GM12872 (cell line): Measurements from ENCODE around the gene SLC12A3.
A peak's percentile ranks its signal among the peaks of the same experiment; 100 is the strongest.

Experiments
- TF ChIP-seq, protein P1 (sequence below): IDR thresholded peaks from 3 replicates; pipeline ENCODE4 v1.5.1; 2011; ENCODE audit warnings: low read depth, mild to moderate bottlenecking, low read length, moderate library complexity; ENCODE audit not compliant: insufficient read depth

Gene SLC12A3

GRCh38 chr16:56930486-56931270 lies 65.7 kb downstream of the SLC12A3 start:
- TF ChIP-seq, protein P1, sequence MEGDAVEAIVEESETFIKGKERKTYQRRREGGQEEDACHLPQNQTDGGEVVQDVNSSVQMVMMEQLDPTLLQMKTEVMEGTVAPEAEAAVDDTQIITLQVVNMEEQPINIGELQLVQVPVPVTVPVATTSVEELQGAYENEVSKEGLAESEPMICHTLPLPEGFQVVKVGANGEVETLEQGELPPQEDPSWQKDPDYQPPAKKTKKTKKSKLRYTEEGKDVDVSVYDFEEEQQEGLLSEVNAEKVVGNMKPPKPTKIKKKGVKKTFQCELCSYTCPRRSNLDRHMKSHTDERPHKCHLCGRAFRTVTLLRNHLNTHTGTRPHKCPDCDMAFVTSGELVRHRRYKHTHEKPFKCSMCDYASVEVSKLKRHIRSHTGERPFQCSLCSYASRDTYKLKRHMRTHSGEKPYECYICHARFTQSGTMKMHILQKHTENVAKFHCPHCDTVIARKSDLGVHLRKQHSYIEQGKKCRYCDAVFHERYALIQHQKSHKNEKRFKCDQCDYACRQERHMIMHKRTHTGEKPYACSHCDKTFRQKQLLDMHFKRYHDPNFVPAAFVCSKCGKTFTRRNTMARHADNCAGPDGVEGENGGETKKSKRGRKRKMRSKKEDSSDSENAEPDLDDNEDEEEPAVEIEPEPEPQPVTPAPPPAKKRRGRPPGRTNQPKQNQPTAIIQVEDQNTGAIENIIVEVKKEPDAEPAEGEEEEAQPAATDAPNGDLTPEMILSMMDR: no peak

DNA sequence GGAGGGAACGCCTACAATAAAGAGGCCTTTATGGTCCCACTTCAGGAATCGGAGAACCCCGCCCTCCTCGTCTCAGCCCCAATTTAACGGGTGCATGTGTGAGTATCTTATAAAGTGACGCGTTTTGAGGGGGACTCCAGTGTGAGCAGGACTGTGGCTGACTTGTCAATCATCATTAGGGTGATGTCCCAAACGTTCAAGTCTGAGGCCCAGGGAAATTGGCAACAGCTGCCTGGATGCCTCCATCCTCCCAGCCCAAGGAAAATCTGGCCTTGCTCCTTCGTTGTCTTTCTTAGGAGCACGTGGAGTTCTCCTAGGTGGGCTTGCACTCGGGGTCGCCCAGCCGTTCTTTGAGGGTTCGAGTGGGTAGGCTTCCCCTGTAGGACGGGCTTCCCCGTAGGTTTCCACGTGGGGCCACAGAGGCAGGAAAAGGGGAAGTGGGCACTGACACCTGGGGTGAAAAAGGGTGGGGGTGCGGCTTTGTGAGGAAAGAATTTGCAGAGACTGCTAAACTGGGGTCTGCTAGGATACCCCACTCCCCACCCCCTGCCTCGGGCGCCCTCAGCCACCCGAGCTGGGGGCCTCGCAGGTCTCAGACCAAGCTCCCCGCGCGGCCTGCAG lies 66.4 kb downstream of the SLC12A3 start:
- TF ChIP-seq, protein P1: no peak

DNA sequence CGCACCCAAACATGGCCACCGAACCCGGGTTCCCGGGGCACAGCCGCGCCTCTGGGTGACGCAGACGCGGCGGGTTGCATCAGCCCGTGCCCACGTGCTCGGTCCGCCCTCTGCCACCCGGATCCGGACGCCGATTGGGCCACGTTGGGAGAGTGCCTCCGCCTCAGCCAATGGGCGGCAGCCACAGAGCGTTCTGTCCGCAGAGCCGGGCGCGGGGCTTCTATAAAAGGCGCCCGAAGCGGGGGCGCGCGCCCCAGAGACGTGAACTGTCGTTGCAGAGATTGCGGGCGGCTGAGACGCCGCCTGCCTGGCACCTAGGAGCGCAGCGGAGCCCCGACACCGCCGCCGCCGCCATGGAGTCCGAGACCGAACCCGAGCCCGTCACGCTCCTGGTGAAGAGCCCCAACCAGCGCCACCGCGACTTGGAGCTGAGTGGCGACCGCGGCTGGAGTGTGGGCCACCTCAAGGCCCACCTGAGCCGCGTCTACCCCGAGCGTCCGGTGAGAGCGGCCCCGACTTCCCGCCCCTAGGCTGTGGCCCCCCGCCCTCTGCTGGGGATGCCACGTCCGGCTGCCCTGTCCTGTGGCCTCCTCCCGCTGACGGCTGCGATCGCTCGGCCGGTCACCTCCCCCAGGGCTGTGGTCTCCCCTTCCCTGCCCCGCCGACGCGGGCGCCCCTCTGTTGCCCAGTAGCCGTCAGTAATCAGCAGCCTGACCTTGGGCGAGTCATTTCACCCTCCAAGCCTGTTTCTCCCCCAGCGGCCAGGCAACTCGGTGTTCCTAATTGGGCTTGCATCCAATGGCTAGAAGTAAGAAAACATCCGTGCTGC lies 67.1 kb downstream of the SLC12A3 start, which contains the start of gene HERPUD1:
HERPUD1 (plus strand) TSS at position 251 of the 829 bp plus-strand sequence; CDS start at position 354, 103 bp downstream.
- TF ChIP-seq, protein P1: peak; percentile 11; the same call in 1 of the 3 replicates

- TF ChIP-seq, protein P1: no peak
These were observed 68.0 kb downstream of the SLC12A3 start for GRCh38 chr16:56932721-56933619.

DNA sequence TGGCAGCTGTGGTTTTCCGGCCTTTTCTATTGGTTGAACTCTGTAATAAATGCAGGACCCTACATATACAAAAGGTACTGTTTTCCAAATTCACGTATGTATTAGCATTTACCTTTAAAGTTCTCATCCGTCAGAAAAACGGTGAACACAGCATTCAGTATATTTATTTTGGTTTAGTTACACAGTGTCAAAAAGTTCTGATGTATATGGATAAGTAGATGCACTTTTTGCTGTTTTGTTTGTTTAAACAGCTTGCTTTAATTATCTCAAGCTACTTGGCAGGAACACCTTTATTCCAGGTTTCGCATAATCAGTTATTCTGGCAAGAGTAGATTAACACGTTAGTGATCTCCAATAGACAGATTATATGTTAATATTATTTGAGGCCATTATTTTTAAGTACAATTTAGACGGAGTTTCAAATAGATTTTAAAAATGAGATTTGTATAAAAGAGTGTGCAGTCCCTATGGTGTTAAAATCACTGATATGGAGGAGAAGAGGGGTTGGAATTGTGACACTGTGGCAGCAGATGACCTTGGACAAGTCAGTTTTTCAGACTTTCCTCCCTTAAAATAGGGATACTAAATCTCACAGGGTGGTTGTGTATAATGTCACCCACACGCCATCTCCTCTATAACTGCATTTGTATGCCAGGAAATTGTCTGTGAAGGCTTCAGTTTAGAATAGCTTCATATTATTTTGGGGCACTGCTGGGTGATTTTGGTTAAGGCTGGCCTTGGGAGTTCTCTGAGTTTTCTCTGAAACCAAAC lies 69.0 kb downstream of the SLC12A3 start:
- TF ChIP-seq, protein P1: no peak

GRCh38 chr16:56935201-56935600 lies 70.2 kb downstream of the SLC12A3 start:
- TF ChIP-seq, protein P1: no peak
